IPS-18c (cell line): ENCODE data around the gene TNFSF10.
"Not testable (repeated sequence)": the region's sequence is repeated elsewhere in the genome, so short reads cannot be mapped to it uniquely, and the experiment has no call there.

Experiments
- H3K4me3 ChIP-seq: 2 replicates; pipeline ENCODE4 v1.7.0; 2013; ENCODE audit warnings: low read depth, mild to moderate bottlenecking, low read length, moderate library complexity; ENCODE audit not compliant: insufficient read depth
- H3K9me3 ChIP-seq: one replicate; pipeline ENCODE4 v1.6.1; 2013; ENCODE audit warnings: mild to moderate bottlenecking, low read length, moderate library complexity; ENCODE audit not compliant: control insufficient read depth, insufficient read depth

TNFSF10 gene

GRCh38 chr3:172525116-172525613 is 1.9 kb upstream of the TNFSF10 start:
- H3K4me3 ChIP-seq, result no peak overlapping the region
- no peaks in the 10 kb centered on the region for H3K9me3 ChIP-seq

DNA sequence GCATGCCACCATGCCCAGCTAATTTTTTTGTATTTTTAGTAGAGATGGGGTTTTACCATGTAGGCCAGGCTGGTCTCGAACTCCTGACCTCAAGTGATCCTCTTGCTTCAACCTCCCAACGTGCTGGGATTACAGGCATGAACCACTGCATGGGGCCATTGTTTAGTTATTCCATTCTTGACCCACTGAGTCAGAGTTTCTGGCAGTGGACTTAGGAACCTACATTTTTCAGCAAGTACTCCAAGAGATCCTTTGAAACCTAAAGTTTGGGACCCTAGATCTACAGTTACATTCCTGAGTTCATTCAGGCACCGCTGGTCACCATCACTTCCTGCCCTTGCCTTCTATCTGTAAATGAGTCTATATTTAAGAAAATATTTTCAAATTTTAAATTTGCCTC is 1.4 kb upstream of the TNFSF10 start:
- no peak overlapping the region for H3K4me3 ChIP-seq
- no peaks in the 10 kb centered on the region for H3K9me3 ChIP-seq

- H3K9me3 ChIP-seq, H3K4me3 ChIP-seq: not testable (repeated sequence)
Observed at GRCh38 chr3:172521837-172522726, 1.1 kb downstream of the TNFSF10 start.

- no peaks in the 10 kb centered on the region for H3K9me3 ChIP-seq
- H3K4me3 ChIP-seq, result no peak overlapping the region
Observed at GRCh38 chr3:172520301-172520831, 2.9 kb downstream of the TNFSF10 start.

DNA sequence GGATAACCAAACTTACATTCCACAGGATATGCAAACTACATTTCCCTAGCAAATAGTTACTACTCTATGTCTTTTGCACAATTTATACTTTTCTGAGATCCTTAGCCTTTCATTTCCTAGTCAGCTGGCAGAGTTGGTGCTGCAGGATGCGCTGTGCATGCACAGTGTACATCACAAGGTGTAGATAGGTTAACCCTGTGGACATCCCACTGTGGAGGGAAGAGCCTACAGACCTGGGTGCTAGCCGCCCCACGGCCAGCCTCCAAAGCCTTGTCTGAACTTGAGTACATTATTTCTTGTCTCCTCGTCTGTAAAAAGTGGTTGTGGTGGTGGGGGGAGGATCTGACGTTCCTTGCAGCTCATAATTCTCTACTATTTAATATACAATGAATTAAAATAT is 3.5 kb downstream of the TNFSF10 start:
- H3K4me3 ChIP-seq, result no peak overlapping the region
- H3K9me3 ChIP-seq, result no peaks in the 10 kb centered on the region

DNA sequence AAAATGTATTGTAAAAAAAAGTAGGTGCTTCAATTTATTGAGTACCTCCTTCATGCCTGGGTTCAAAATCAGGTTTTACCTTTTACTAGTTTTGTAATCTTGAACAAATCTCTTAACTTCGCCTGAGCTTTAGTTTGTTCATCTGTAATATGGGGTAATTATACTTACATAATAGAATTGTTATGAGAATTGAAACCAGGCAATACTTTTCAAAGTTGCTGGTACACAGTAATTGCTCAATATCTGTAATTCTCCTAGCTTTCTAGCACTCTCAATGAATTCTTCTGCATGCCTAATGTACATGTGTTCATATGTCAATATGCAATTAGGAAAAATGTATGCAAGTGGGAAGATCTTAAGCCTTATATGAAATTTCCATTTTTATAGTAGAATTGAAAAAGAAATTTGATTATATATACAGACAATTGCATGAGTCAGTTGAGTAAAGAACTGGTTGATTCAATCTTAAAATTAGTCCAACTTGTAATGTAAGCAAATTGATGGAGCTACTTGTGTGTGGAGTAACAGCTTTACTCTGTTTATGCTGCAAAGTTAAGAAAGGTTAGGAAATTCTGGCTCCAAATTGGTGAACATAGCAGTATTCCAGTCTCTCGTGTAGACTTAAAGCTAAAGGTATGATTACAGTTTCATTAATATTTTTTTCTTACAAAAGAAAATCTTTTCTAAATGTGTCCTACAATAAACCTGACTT is 4.1 kb downstream of the TNFSF10 start:
- H3K4me3 ChIP-seq, result no peak overlapping the region

DNA sequence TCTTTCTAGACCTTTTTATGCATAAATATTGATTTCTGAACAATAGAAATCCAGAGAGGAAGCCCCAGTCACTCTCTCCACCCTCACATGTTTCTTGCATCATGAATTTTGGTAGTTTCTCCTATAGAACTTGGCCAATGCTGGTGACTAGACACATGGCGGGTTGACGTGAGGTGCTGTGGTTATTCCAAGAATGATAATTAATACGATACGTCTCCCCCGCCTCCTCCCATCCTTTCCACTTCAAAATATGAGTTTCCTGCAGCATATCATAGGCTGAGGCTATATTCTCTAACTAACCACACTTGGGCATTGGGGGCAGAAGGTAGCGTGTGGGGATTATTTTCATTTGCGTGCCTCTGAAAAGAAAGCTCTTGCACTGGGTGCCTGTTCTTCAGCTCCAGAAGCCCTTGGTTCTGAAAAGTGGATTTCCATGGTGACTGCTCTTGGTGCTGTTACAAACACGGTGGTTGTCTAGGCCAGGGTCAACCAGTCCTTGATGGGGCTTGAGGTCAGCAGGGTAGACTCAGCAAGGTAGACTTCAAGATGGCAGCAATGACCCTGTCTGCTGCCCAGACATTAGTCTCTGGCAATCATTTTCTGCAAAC is 5.3 kb downstream of the TNFSF10 start:
- Histone ChIP-seq H3K9me3 (no peaks in the 10 kb centered on the region), H3K4me3 (no peak overlapping the region)

More for the DNA sequence above, 4.1 kb downstream of the TNFSF10 start:
- no peaks in the 10 kb centered on the region for H3K9me3 ChIP-seq

DNA sequence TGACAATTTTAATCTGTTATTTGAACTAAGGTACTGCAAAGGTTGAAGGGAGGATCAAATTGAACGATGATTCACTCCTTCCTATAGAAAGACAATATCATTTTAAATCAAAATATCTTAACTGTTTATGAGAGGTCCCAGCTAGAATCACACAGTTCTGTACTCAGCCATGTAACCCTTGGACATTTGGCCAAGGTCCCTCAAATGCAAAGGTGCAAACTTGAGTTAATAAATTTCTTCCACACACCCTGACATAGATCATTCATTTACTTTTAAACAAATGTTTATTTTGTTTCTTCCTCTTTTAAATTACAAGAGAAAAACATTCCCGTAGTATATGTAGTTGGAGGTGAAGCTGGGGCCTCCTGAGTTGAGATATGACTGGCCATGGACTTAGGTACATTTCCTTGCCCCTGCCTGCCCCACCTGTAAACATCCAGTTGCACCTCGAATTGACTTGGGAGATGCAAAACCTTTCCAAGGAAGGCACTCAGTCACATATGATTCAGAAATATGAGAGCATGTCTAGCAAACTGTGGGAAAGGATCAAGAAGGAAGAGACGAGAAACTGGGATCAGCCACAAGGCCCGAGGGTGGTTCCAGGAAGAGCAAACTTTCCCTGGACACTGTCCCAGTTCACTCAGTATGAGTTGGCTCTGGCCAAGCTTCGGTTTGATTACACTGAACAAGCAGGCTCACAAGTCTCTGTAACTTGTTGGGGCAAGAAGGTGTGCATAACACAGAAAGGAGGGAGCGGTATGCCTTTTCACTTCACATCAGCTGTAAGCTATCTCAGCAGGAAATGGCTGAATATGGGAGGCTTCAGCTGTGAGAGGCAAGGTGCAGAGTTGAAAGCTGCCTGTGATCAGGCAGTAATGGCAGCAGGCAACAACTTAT is 6.7 kb downstream of the TNFSF10 start:
- Histone ChIP-seq H3K4me3 (no peak overlapping the region), H3K9me3 (no peaks in the 10 kb centered on the region)

DNA sequence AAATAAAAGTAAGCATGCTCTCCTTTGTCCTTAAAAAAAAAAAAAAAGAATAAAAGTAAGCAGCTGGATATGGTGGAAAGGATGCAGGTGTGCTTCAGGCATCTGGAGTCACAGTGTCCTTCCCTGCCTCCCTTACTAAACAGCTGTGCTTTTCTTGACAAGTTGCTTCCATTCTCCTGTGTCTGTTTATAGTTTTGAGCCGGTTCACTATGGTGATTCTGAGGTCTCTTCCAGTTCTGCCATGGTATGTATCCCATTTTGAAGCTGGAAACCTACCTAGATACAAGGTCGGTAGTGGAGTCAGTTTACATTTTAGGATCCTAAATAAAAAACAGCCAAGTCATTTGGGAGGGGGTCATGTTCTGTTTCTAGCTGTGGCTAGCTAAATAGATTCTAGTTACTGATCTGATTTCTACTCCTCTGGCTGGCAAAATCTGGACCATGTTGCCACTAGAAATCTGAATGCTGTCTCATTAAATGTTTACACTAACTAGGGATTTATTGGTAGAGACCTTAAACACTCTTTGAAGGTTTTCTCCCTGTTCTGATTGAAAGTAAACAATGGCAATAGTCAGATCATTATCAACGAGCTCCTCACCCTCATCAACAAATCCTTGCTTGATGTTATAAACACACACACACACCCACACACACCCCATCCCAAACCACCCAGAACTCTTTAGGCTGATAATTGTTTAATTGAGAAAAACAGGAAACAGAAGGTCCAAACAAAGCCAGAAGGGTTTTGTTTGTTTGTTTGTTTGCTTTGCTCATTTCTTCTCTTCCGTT is 7.9 kb downstream of the TNFSF10 start:
- Histone ChIP-seq H3K4me3 (no peak overlapping the region), H3K9me3 (no peaks in the 10 kb centered on the region)

GRCh38 chr3:172514678-172515077 is 8.6 kb downstream of the TNFSF10 start:
- H3K9me3 ChIP-seq, result no peaks in the 10 kb centered on the region
- H3K4me3 ChIP-seq, result no peak overlapping the region

DNA sequence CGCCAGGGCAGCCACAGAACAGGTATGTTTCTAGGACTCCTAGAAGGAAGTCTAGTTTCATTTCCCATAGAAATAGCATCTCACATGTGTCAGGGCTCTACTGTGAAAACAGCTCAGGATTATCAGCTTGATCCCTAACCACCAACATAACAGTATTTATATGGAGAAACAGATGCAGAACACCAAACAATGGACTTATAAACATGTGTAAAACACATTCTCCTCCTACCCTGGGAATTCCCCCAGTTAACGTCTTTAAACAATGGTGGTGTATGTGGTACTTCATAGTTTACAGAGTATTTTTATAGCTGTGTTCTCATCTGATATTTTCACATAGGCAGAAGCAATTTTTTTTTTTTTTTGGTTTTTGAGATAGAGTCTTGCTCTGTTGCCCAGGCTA is 9.7 kb downstream of the TNFSF10 start:
- Histone ChIP-seq H3K9me3 (no peaks in the 10 kb centered on the region), H3K4me3 (no peak overlapping the region)

DNA sequence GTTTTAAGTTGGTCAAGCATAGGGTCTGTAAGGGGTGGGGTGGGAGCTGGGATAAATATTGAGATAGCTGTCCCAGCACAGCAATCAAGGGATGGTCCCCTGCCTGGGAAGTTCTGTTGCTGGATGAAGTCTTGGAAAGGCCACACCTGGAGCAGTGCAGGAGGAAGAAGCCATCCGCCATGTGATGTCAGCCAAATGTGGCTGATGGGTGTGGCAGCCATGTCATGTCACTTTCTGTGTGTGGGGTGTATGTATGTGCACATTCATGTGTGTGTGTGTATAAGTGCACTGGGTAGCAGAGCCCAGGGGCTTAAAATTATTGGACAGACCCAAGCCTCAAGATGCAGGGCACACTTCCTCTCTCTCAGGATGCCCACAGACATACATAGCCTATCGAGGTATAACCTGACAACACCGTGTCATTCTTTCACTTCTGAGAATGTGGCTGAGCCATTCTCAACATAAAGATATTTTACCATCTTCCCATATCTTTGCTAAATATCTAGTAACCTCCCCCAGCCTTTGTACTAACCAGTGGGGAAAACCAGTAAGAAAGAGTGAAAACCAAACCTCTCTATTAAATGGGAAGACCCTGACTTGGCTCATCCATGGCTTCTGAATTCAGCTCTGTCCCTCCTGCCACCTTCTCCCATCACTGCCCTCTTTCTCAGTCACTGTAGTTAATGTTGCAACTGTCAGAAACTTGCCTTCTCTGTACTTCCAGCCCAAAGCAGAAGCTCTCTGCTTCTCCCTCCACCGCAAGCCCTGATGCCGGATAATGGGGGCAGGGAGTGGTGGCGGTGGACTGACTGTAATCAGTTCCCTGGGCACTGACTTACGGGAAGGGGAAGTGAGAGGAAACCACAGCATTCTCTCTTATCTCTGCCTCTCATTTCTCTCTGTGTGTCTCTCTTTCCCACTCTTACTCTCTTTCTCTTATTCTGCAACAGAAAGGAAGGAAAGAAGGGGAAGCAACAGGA is 11.2 kb downstream of the TNFSF10 start:
- no peaks in the 10 kb centered on the region for H3K9me3 ChIP-seq
- H3K4me3 ChIP-seq, result no peak overlapping the region

- no peaks in the 10 kb centered on the region for H3K9me3 ChIP-seq
Observed at GRCh38 chr3:172506094-172506493, 17.1 kb downstream of the TNFSF10 start.

DNA sequence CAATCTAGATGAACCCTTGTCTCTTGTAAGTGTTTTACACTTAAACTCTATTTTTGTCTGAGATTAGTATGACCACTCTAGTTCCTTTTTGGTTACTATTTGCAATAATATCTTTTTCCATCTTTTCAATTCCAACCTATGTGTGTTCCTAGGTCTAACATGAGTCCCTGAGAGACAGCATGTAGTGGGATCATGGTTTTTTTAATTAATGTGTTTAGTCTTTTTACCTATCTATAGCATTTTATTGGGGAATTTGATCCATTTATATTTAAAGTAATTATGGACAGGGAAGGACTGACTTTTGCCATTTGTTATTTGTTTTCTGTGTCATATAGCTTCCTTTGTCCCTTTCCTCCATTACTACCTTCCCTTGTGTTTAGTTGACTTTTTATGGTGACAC is 21.7 kb downstream of the TNFSF10 start:
- H3K4me3 ChIP-seq, result no peak overlapping the region
- H3K9me3 ChIP-seq, result no peaks in the 10 kb centered on the region

More at GRCh38 chr3:172506094-172506493, 17.1 kb downstream of the TNFSF10 start:
- H3K4me3 ChIP-seq, result no peak overlapping the region

GRCh38 chr3:172490198-172490669 is 33.0 kb downstream of the TNFSF10 start:
- not testable (repeated sequence) for H3K4me3 ChIP-seq, H3K9me3 ChIP-seq
